Hematopoietic multipotent progenitor cell treated with erythropoietin and hydrocortisone succinate and interleukin-3 and kit ligand, for 8 days (in vitro differentiated cells): ENCODE measurements around the gene SAPCD1.

ENCODE experiments used
- DNase-seq: peaks from one replicate; pipeline ENCODE4 v3.0.0-alpha.2; 2015

The SAPCD1 gene

DNA sequence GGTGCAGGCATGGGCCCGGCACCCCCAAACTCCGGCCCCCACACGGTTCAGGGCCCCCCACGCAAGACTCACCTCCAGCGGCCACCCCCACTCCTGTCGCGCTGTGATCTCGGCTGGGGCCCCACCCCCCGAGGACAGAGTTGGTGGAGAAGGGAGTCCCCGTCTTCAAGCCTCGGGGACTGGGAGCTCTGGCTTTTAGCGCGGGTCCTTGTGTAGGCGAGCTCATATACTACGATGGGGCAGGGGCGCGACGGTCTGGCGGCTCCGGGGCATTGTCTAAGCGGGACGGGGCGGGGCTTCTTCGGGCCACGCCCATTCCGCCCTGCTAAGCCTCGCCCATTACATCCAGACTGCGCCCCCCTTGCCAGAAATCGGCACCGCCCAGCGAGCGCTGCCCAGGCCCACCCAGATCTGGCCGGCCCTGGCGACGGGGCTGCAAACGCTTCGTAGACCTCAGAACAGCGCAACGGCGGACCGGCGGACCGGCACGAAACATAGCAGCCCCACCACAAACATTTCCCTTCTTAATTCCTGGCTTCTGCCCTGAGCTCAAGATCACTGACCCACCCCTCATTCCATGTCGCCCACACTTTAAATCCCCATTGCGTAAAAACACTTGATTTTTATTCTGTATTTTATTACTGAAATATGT, 32.4 kb upstream of the SAPCD1 start:
- DNase-seq = peak; percentile 83

DNA sequence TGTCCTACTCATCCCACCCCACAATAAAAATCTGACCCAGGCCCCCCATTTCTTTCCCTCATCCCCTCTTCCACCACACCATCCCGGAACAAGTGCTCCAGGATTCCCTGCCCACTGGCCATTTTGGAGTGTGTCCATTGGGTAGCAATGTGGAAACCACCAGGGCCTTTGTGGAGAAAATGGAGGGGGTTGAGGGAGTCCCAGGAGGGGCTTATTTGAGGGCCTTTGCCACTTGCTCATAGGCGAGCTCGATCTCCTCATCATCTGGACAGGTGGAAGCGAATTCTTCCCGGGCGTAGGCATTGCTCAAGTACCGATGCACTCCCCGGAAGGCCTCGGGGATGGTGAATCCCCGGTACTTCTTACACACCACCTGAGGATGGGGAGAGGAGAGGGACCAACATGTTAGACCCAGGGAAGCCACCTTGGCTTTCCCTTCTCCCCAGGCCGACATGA, 31.8 kb upstream of the SAPCD1 start:
- DNase-seq = no peak

DNA sequence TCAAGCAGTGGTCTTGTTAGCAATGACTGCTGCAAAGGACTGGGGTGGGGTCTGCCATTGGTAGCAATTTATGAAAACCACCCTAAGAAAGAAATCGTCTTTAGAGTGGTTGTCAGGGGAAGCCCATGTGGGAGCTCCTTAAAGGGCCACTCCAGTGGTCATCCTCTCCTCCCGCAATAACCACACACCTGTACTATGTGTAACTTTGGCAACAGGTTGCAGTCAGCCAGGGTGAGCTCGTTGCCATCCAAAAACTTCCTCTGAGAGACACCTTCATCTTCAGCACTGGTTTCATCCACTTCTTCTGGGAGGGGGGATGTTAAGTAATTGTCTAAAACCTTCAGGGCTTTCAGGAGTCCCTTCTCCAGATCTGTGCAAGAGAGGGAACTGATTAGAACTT, 30.4 kb upstream of the SAPCD1 start:
- DNase-seq = no peak

DNA sequence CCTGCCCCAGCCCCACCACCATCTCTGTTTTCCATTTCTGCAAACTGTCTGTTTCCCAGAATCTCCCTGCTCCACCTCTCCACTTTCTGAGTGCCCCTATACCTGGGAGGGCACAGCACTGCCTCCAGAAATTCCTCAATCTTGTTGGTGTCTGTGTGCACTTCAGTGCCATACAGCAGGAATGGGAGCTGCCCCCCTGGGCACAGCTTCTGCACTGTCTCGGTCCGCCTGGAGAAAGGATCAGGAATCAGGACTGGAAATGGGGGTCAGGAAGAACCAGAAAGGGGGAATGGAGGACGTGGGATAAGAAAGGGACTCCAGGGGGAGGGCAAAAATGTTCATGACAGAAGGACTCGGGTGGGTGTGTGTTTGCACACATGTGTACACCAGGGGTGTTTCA, 28.7 kb upstream of the SAPCD1 start:
- DNase-seq = no peak

DNA sequence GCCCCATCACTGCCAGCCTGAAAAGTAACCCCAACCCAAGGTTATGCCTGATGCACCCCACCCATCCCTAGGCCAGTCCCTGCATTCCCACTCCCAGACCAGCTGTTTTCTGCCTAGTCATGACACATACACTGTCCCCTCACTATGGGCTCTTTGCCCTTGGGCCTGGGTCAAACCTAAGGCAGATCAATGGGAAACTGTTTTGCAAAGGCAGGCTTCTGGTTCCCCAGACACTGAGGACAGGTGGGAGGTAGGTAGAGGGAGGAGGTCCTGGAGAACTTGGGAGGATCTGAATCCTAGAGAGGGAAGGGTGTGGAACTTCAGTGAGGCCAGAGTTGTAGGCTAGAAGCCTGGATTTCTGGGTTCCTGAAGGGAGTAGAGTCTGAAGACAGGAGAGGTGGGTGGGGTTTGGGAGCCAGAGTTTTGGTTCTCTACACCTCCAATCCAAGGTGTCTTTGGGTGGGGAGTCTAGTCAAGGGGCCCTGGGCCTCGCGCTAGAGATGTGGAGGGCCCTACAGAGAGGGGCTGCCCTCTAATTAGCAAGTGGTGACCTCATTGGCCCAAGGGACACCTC, 28.1 kb upstream of the SAPCD1 start:
- no peak for DNase-seq

DNA sequence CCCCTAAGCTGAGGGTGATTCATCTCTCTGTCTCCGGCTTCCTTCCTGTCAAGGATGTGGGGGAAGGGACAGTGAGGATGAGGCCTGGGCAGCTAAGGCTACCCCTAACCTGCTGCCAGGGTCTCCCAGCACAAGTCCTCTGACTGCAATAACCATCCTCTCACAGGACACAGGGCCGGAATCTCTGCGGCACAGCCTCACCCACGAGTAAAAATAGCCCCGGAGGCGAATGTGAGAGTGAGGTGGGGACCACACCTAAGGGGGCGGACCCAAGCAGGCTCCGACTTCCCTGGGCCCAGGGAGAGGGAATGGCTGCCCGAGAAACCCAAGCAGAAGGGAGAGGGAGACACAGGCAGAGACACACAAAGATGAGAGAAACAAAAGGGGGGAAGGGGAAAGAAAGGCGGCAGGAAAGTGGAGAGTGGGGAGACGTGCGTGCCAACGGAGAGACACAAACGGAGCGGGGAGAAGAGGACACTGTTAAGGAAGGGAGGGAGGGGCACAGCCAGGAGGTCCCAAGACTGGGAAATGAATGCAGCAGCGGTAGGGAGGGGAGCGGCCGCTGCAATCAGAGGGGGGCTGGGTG, 27.5 kb upstream of the SAPCD1 start:
- DNase-seq = peak; percentile 70

DNA sequence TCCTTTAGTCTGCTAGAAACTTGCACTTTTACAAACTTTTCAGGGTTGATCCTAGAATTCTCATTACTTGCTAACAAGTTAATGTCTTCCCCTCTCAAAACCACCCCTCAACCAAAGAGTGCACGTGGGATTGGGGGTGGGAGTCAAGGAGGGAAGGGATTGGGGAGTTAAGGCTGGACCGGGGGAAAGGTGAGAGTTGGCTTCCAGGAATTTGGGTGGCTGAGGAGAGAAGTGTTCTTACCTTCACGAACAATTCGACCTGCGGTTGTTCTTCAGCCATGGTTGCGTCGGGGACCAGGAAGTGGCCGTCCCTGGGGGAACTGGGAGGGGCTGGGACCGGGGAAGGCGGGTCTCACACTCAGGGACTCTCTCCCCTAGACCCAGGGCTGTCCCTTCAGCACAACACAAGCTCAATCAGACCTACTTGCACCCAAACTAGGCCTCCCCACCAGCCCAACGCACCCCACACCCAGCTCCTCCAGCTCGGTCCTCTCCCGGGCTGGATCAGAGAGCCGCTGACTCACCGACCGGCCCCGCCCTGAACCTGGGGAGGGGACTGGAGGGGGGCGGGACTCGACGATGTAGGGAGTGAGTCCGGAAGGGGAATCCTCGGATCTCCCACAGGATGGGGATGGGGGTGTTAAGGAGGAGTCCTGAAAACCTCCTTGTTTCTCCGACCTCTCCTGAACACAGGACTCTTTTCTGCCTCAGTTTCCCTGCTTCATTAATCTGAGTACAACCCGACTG, 26.3 kb upstream of the SAPCD1 start, which contains the start of gene CLIC1:
CLIC1 (minus strand) TSS at position 510 of the 747 bp plus-strand sequence; CDS start at position 280, 230 bp downstream.
- DNase-seq = peak; percentile 86

DNA sequence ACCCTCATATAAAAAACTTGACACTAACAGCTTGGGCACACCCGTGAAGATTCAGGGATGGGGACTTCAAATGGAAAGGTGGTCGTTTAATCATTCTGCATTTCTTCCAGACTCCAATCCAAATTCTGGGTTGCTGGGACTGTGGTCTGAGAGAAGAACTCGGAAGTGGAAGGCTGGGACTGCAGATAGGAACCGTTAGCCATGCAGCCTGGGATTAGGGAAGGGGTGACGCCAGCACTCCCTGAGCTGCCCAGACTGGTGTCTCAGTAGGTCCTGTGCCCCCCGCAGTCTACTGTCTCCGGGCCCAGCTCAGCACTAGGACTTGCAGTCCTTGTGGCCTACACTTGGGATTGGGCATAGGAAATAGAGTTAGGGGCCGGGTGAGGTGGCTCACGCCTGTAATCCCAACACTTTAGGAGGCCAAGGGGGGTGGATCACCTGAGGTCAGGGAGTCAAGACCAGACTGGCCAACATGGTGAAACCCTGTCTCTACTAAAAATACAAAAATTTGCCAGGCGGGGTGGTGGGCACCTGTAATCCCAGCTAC, 25.6 kb upstream of the SAPCD1 start:
- DNase-seq = no peak

DNA sequence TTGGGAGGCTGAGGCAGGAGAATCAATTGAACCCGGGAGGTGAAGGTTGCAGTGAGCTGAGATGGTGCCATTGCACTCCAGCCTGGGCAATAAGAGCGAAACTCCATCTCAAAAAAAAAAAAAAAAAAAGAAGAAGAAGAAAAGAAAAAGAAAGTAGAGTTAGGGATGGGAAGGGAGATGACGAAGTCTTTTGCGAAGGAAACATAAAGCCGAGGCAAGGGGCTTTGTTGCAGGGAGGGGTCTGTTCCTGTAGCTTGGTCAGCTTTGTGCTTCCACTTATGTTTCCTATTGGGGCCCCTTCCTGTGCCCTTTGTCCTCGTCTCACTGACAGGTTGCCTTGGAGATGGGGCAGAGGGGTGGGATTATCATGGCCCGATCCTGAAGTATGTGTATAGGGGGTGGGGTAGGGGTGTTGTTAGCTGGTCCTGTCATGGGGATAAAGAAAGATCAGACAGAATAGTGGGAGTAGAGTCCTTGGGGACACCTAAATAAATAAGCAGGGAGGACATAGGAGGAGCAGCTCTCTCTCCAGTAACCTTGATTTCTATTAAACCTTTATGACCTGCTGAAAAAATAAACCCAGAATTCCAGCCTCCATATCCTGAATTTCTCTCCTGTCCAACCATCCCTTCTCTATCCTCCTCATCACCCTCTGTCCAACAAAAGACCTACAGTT, 25.0 kb upstream of the SAPCD1 start:
- peak; percentile 51 for DNase-seq

DNA sequence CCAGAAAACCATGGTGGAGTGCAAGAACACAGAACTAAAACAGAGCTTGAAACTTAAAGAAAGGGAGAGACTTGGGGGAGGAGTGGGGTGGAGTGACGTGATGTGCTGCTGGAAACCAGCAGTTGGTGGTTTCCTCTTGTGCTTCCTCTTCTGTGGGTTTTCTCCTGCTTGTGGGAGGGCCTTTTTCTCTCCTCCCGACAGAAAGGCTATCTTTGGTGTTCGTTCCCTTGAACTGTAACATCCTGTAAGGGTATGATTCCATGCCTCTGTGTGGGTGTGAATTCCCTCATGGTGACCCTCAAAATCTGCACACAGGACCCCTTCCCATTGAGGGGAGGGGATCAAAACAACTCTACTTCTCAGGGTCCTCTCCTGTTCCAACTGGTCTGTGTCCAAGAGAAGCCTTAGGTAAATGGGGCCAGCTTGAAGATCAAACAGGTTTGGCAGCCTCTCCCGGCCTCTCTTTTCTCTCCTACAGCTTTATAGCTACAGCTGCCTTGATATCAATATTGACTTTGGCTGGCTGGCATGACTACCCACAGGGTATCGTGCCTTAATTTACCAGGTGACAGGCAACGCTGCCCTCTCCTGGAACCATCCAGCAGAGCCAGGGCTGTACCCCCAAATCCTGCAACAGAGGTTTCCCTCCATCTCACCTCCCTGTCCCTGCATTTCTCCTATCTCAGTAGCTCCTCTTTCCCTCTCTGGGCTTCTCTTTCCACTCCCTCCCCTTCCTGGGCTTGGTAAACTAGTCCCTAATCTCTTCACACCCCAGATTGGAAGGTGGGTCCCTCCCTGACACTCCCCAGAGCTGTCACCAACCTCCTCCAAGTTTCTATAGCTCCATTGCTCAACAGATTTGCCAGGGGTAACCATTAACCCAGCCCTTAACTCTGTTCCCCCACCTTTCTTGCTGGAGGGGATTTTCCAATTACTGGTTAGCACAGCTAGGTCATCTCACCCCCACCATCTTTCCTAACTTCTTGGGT, 24.2 kb upstream of the SAPCD1 start:
- DNase-seq = peak; percentile 89

DNA sequence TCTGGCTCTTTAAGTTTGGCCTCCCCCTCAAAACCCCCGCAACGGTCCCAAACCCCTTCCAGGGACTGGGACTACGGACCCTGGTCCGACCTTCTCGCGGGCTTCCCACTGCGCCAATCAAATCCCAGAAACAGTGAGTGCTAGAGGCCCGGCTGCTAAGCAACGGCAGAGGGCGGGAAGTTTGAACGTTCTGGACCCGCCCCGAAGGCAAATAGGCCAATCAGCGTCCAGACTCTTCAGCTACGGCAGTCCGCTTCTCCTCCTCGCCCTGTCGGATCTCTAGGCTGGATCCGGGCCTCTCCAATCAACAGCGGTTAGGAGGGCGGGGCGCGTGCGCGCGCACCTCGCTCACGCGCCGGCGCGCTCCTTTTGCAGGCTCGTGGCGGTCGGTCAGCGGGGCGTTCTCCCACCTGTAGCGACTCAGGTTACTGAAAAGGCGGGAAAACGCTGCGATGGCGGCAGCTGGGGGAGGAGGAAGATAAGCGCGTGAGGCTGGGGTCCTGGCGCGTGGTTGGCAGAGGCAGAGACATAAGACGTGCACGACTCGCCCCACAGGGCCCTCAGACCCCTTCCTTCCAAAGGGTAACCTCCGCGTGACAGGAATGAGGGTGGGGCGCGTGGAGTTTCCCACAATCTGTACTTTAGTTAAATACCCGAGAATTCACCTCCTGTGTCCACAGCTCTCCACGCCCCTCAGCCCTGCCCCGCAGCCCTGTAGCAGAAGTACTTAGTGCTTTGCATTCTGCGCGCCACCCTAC, 22.6 kb upstream of the SAPCD1 start, which contains the start of gene MSH5:
MSH5 (plus strand) TSS at position 367 of the 758 bp plus-strand sequence. CDS start 462 bp downstream, outside the sequence.
- DNase-seq = peak; percentile 99

DNA sequence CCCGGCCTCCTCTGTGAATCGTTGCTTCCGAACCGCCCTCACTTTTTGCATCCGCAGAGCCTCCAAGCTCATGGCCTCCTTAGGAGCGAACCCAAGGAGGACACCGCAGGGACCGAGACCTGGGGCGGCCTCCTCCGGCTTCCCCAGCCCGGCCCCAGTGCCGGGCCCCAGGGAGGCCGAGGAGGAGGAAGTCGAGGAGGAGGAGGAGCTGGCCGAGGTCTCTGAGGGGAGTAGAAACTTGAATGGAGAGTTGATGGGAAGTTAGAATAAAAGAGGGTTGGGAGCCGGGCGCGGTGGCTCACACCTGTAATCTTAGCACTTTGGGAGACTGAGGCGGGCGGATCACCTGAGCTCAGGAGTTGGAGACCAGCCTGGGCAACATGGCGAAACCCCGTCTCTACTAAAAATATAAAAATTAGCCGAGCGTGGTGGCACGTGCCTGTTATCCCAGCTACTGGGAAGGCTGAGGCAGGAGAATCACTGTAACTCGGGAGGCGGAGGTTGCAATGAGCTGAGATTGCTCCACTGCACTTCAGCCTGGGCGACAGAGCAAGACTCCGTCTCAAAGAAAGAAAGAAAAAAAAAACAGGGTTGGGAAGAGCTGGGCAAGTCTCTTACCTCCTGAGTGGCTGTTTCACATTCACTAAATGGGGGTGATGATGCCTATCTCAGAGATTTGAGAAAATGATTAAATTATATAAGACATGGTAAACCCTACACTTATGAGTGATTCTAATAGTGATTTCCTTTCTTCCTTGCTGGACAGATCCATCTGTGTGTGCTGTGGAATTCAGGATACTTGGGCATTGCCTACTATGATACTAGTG, 21.8 kb upstream of the SAPCD1 start:
- no peak for DNase-seq

DNA sequence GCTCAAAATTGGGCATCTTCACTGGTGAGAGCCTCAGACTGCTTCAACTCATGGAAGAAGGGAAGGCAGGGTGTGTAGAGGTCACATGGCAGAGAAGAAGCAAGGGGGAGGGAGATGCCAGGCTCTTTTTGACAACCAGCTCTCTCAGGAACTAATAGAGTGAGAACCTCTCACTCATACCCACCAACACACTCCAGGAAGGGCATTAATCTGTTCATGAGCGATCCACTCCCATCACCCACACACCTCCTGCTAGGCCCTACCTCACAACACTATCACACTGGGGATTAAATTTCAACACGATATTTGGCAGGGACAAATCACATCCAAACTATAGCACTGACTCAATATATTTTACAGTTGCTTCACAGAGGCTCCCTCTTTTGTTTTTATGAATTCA, 20.6 kb upstream of the SAPCD1 start:
- no peak for DNase-seq

DNA sequence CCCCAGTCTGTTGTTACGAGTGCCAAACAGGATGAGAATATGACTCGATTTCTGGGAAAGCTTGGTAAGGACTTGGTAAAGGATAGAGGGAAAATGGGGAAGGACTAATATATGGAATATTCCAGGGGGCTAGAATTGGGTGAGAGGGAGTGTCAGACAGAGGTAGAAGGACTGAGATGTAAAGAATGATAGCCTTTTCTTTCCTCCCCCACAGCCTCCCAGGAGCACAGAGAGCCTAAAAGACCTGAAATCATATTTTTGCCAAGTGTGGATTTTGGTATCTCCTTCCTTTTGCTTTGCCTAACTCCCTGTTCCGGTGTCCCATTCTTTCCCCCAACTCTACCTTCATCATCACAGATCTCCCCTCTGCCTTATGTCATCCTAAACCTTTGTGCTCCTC, 19.6 kb upstream of the SAPCD1 start:
- no peak for DNase-seq

DNA sequence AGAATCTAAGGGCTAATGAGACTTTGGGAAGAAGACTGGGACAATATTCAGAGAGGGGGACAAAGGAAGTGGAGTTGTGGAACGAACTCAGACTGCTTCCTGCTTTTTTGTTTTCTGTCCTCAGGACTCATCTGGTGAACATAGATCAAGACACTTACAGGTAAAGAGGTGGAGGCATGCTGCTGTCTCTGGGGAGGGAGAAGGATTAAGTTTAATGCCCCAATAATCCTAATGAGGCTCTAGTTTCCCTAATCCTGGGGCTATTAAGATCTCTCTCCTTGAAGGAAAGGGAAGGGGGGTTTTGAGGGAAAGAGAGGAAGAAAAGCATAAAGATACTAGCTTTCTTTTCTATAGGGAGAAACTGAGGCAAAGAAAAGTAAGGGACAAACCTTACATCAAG, 18.0 kb upstream of the SAPCD1 start:
- no peak for DNase-seq

DNA sequence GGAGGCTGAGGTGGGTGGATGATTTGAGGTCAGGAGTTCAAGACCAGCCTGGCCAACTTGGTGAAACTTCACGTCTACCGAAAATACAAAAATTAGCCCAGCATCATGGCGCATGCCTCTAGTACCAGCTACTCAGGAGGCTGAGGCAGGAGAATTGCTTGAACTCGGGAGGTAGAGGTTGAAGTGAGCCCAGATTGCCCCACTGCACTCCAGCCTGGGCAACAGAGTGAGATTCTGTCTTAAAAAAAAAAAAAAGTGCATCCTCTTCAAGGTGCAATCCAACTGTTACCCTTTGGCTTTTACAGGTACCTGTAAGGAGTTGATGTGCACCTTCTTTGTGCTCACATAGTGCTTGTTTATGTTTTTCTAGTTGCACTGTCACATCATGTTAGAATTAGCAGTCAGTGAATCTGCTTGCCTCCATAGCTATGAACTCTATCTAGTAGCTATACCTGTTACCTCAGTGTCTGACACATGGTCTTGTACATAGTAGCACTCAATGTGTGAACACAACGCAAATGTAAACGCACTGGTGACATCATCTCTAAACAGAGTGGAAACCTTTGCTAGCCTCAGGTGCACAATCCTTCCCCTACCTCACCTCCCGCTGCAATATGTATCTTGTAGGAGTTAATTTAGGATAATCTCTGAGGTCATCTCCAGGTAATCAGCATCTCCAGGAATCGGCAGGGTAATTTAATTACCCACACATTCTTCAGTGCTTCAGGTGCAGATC, 13.0 kb upstream of the SAPCD1 start:
- no peak for DNase-seq

DNA sequence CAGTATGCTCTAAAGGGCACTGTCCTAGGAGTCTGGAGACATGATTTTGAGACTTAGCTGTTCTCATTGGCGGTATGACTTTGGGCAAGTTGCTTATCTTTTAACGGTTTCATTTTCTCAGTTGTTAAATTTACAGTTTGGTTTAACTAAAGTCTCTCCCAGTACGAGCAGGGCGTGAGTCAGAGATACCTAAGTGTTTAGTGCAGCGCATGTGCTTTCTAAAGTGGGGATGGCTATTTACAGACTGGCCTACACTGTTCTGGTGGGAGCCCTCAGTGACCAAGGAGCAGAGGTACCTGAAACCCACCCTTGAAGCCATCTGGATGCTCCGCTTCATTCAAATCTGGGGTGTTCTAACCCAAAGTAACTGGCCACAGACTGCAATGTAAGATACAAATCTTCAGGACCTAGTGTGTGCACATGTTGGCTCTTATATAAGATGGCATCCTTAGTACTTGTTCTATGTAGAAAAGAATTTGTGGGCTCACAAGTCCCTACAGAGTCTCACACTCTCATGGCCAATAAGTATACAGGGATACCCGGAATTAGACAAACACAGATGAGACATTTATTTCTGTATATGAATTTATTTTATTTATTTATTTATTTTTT, 11.9 kb upstream of the SAPCD1 start:
- DNase-seq = no peak

DNA sequence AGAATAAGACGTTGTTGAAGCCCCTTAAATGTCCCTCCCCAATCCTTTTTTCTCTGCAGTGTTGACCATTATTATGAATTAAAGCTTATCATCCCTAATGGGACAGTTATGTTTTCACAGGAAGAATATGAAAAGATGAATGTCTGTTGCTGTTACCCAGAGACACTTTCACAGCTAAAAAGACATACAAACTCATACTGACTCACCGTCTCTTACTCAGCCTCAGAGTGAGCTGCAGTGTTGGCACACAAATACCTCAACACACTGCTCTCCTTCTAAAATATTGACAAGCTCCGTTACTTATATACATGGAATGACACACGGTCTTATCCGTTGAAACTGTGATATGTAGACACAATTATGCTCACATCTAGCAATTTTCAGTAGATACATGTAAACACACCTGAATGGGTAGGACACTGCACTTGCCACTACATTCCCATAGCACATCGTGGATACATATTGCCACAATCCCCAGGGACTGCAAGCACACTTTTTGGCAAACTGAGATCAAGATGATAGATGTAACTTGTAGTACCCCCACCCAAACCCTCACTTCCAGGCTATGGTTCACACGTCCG, 9.6 kb upstream of the SAPCD1 start:
- DNase-seq = no peak
